HEK293 (cell line): ENCODE measurements around the gene APOBR.

Experiments
- HOXC10 ChIP-seq: sonication (generic); formaldehyde crosslinking; IDR thresholded peaks from 2 replicates; pipeline ENCODE4 v1.8.1; 2023; ENCODE audit warnings: mild to moderate bottlenecking, missing genetic modification reagents
- HOXD13 ChIP-seq: sonication (generic); formaldehyde crosslinking; IDR thresholded peaks from 2 replicates; pipeline ENCODE4 v1.8.0; 2022; ENCODE audit warnings: missing genetic modification reagents, borderline replicate concordance
- KLF1 ChIP-seq: fragments of 450-650 bp; formaldehyde crosslinking; IDR thresholded peaks from 2 replicates; pipeline ENCODE4 v1.5.1; 2016; ENCODE audit warnings: missing biosample characterization, missing genetic modification characterization
- MZF1 ChIP-seq: fragments of 450-650 bp; formaldehyde crosslinking; IDR thresholded peaks from 2 replicates; pipeline ENCODE4 v1.5.1; 2017; ENCODE audit warnings: missing biosample characterization, missing genetic modification characterization, borderline replicate concordance
- PRDM4 ChIP-seq: fragments of 450-650 bp; formaldehyde crosslinking; IDR thresholded peaks from 2 replicates; pipeline ENCODE4 v1.5.1; 2017; ENCODE audit warnings: missing biosample characterization, missing genetic modification characterization
- SP3 ChIP-seq: fragments of 450-650 bp; formaldehyde crosslinking; IDR thresholded peaks from 2 replicates; pipeline ENCODE4 v1.5.1; 2016; ENCODE audit warnings: missing biosample characterization, missing genetic modification characterization
- YY2 ChIP-seq: fragments of 450-650 bp; formaldehyde crosslinking; IDR thresholded peaks from 2 replicates; pipeline ENCODE4 v1.5.1; 2016; ENCODE audit warnings: missing biosample characterization, missing genetic modification characterization
- ZBTB6 ChIP-seq: fragments of 450-650 bp; formaldehyde crosslinking; IDR thresholded peaks from 2 replicates; pipeline ENCODE4 v1.5.1; 2017; ENCODE audit warnings: missing biosample characterization, missing genetic modification characterization
- ZNF112 ChIP-seq: fragments of 450-650 bp; formaldehyde crosslinking; IDR thresholded peaks from 2 replicates; pipeline ENCODE4 v1.5.0; 2017; ENCODE audit warnings: missing biosample characterization, missing genetic modification characterization
- ZNF114 ChIP-seq: fragments of 450-650 bp; formaldehyde crosslinking; IDR thresholded peaks from 2 replicates; pipeline ENCODE4 v1.5.0; 2017; ENCODE audit warnings: missing biosample characterization, missing genetic modification characterization
- ZNF133 ChIP-seq: fragments of 450-650 bp; formaldehyde crosslinking; IDR thresholded peaks from 2 replicates; pipeline ENCODE4 v1.5.1; 2016; ENCODE audit warnings: missing biosample characterization, missing genetic modification characterization
- ZNF155 ChIP-seq: fragments of 450-650 bp; formaldehyde crosslinking; IDR thresholded peaks from 2 replicates; pipeline ENCODE4 v1.5.1; 2016; ENCODE audit warnings: missing biosample characterization, missing genetic modification characterization
- ZNF174 ChIP-seq: fragments of 450-650 bp; formaldehyde crosslinking; IDR thresholded peaks from 2 replicates; pipeline ENCODE4 v1.5.0; 2017; ENCODE audit warnings: missing biosample characterization, mild to moderate bottlenecking, missing genetic modification characterization
- ZNF19 ChIP-seq: fragments of 450-650 bp; formaldehyde crosslinking; IDR thresholded peaks from 2 replicates; pipeline ENCODE4; 2016; ENCODE audit warnings: missing biosample characterization, missing genetic modification characterization, low read depth
- ZNF2 ChIP-seq: fragments of 450-650 bp; formaldehyde crosslinking; IDR thresholded peaks from 2 replicates; pipeline ENCODE4 v1.5.1; 2016; ENCODE audit warnings: missing biosample characterization, missing genetic modification characterization
- ZNF211 ChIP-seq: fragments of 450-650 bp; formaldehyde crosslinking; IDR thresholded peaks from 2 replicates; pipeline ENCODE4 v1.5.1; 2016; ENCODE audit warnings: low read depth, missing biosample characterization, missing genetic modification characterization
- ZNF221 ChIP-seq: fragments of 450-650 bp; formaldehyde crosslinking; IDR thresholded peaks from 2 replicates; pipeline ENCODE4 v1.5.1; 2017; ENCODE audit warnings: missing biosample characterization, missing genetic modification characterization, borderline replicate concordance
- ZNF223 ChIP-seq: fragments of 450-650 bp; formaldehyde crosslinking; IDR thresholded peaks from 2 replicates; pipeline ENCODE4 v1.5.1; 2016; ENCODE audit warnings: missing biosample characterization, missing genetic modification characterization
- ZNF324 ChIP-seq: fragments of 450-650 bp; formaldehyde crosslinking; IDR thresholded peaks from 2 replicates; pipeline ENCODE4 v1.5.1; 2016; ENCODE audit warnings: missing biosample characterization, missing genetic modification characterization
- ZNF530 ChIP-seq: fragments of 450-650 bp; formaldehyde crosslinking; IDR thresholded peaks from 2 replicates; pipeline ENCODE4 v1.5.1; 2016; ENCODE audit warnings: low read depth, missing biosample characterization, missing genetic modification characterization
- ZNF560 ChIP-seq: fragments of 450-650 bp; formaldehyde crosslinking; IDR thresholded peaks from 2 replicates; pipeline ENCODE4 v1.5.1; 2017; ENCODE audit warnings: missing biosample characterization, missing genetic modification characterization, borderline replicate concordance
- ZNF585B ChIP-seq: fragments of 450-650 bp; formaldehyde crosslinking; IDR thresholded peaks from 2 replicates; pipeline ENCODE4 v1.5.1; 2016; ENCODE audit warnings: missing biosample characterization, missing genetic modification characterization
- ZNF629 ChIP-seq: fragments of 450-650 bp; formaldehyde crosslinking; IDR thresholded peaks from 2 replicates; pipeline ENCODE4 v1.5.1; 2017; ENCODE audit warnings: missing biosample characterization, missing genetic modification characterization
- ZNF660 ChIP-seq: fragments of 450-650 bp; IDR thresholded peaks from 2 replicates; pipeline ENCODE4 v1.5.1; 2018; ENCODE audit warnings: missing biosample characterization, mild to moderate bottlenecking, missing genetic modification characterization
- ZNF670 ChIP-seq: fragments of 450-650 bp; formaldehyde crosslinking; IDR thresholded peaks from 2 replicates; pipeline ENCODE4 v1.5.1; 2016; ENCODE audit warnings: missing biosample characterization, missing genetic modification characterization, low read depth
- ZNF768 ChIP-seq: fragments of 450-650 bp; formaldehyde crosslinking; IDR thresholded peaks from 2 replicates; pipeline ENCODE4 v1.5.1; 2018; ENCODE audit warnings: missing biosample characterization, mild to moderate bottlenecking, missing genetic modification characterization
- ZNF791 ChIP-seq: fragments of 450-650 bp; formaldehyde crosslinking; IDR thresholded peaks from 2 replicates; pipeline ENCODE4 v1.5.1; 2016; ENCODE audit warnings: missing biosample characterization, missing genetic modification characterization
- ZNF792 ChIP-seq: fragments of 450-650 bp; formaldehyde crosslinking; IDR thresholded peaks from 2 replicates; pipeline ENCODE4 v1.5.1; 2016; ENCODE audit warnings: missing biosample characterization, missing genetic modification characterization
- ZSCAN4 ChIP-seq: fragments of 450-650 bp; formaldehyde crosslinking; IDR thresholded peaks from 2 replicates; pipeline ENCODE4 v1.5.1; 2017; ENCODE audit warnings: missing biosample characterization, missing genetic modification characterization
- ZSCAN5A ChIP-seq: fragments of 450-650 bp; formaldehyde crosslinking; IDR thresholded peaks from 2 replicates; pipeline ENCODE4 v1.5.1; 2016; ENCODE audit warnings: missing biosample characterization, missing genetic modification characterization
- TF ChIP-seq, protein P1 (sequence below): fragments of 450-650 bp; IDR thresholded peaks from 2 replicates; pipeline ENCODE4 v1.5.1; 2018; ENCODE audit warnings: missing biosample characterization, missing genetic modification characterization
- TF ChIP-seq, protein P2 (sequence below): fragments of 450-650 bp; formaldehyde crosslinking; IDR thresholded peaks from 2 replicates; pipeline ENCODE4 v1.5.1; 2016; ENCODE audit warnings: missing biosample characterization, missing genetic modification characterization

Gene APOBR

DNA sequence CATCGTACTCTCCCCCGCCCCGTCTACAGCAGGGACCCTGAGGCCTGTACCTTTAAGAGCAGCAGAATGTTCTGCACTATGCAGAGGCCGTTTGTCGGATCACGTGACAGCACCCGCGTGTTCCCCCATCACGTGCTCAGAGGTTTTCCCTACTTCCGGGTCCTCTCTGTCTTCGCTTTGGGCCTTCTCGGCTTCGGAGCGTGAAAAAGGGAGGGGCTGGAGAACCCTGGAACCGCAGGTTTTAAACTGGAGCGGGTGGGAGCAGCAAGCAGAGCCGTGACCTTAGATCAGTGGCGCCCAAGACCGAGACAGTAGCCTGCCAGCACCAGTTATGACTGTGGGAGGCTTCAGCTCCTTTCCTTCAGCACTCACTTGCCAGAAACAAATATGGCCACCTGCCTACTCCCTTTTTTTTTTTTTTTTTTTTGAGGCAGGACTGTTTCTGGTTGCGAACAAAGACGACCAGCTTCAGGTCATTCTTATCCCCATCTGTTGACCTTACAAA lies 2.4 kb upstream of the APOBR start, which contains the start of gene CLN3 (continued):
- no peak for TF ChIP-seq ZNF112
- no peak for TF ChIP-seq ZNF791 (tag by site-specific recombination)
- no peak for TF ChIP-seq HOXD13 (CRISPR knock-in tag)
- TF ChIP-seq ZNF174 = no peak
- TF ChIP-seq SP3 = peak; percentile 81
- TF ChIP-seq ZNF768 (tag by site-specific recombination) = no peak
- no peak for TF ChIP-seq MZF1 (tag by site-specific recombination)
- TF ChIP-seq ZNF530 (tag by site-specific recombination) = no peak
- peak; percentile 69 for TF ChIP-seq ZNF629 (tag by site-specific recombination)
- TF ChIP-seq ZNF133 (tag by site-specific recombination) = no peak
- no peak for TF ChIP-seq HOXC10 (CRISPR knock-in tag)
- no peak for TF ChIP-seq ZNF792 (tag by site-specific recombination)
- TF ChIP-seq ZNF670 (tag by site-specific recombination) = no peak
- TF ChIP-seq ZNF114 = no peak
- peak; percentile 62; the same call in 1 of the 2 replicates for TF ChIP-seq ZNF324 (tag by site-specific recombination)
- no peak for TF ChIP-seq ZNF221
- TF ChIP-seq ZNF211 (tag by site-specific recombination) = no peak
- no peak for TF ChIP-seq ZNF560 (tag by site-specific recombination)
- TF ChIP-seq, protein P1, sequence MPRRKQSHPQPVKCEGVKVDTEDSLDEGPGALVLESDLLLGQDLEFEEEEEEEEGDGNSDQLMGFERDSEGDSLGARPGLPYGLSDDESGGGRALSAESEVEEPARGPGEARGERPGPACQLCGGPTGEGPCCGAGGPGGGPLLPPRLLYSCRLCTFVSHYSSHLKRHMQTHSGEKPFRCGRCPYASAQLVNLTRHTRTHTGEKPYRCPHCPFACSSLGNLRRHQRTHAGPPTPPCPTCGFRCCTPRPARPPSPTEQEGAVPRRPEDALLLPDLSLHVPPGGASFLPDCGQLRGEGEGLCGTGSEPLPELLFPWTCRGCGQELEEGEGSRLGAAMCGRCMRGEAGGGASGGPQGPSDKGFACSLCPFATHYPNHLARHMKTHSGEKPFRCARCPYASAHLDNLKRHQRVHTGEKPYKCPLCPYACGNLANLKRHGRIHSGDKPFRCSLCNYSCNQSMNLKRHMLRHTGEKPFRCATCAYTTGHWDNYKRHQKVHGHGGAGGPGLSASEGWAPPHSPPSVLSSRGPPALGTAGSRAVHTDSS (tag by site-specific recombination) = no peak
- TF ChIP-seq YY2 = peak; percentile 92
- TF ChIP-seq, protein P2, sequence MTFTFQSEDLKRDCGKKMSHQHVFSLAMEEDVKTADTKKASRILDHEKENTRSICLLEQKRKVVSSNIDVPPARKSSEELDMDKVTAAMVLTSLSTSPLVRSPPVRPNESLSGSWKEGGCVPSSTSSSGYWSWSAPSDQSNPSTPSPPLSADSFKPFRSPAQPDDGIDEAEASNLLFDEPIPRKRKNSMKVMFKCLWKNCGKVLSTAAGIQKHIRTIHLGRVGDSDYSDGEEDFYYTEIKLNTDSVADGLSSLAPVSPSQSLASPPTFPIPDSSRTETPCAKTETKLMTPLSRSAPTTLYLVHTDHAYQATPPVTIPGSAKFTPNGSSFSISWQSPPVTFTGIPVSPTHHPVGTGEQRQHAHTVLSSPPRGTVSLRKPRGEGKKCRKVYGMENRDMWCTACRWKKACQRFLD (tag by site-specific recombination) = no peak
- peak; percentile 37; the same call in 1 of the 2 replicates for TF ChIP-seq ZSCAN4
- TF ChIP-seq ZNF660 (tag by site-specific recombination) = no peak; the same call in 1 of the 2 replicates
- peak; percentile 38; the same call in 1 of the 2 replicates for TF ChIP-seq ZSCAN5A (tag by site-specific recombination)
- no peak for TF ChIP-seq ZNF585B (tag by site-specific recombination)
- no peak for TF ChIP-seq ZNF155 (tag by site-specific recombination)
- TF ChIP-seq PRDM4 (tag by site-specific recombination) = 0 out of 2 replicates have a peak, but pooled peaks have one; percentile 27
- TF ChIP-seq ZNF2 (tag by site-specific recombination) = peak; percentile 89
- TF ChIP-seq ZNF19 (tag by site-specific recombination) = no peak
- TF ChIP-seq ZBTB6 (tag by site-specific recombination) = 0 out of 2 replicates have a peak, but pooled peaks have one; percentile 9
- TF ChIP-seq KLF1 (tag by site-specific recombination) = peak; percentile 36; the same call in 1 of the 2 replicates
- TF ChIP-seq ZNF223 (tag by site-specific recombination) = no peak
